COLO829 (cell line): Measurements from ENCODE around the gene N4BP2L1.
A peak's percentile ranks its signal among the peaks of the same experiment; 100 is the strongest.

ENCODE experiments used
- DNase-seq: peaks from one replicate; pipeline ENCODE4 v3.0.0; 2012; ENCODE audit warnings: low spot score

N4BP2L1 gene

GRCh38 chr13:32431361-32431760 lies 3.4 kb upstream of the N4BP2L1 start:
- no peak for DNase-seq

- DNase-seq, result no peak
These were observed 2.3 kb upstream of the N4BP2L1 start for GRCh38 chr13:32430018-32430747.

GRCh38 chr13:32429433-32429909 lies 1.5 kb upstream of the N4BP2L1 start:
- DNase-seq, result no peak

- no peak for DNase-seq
These were observed 877 bp upstream of the N4BP2L1 start for GRCh38 chr13:32428581-32429432.

- DNase-seq, result no peak
These were observed 709 bp downstream of the N4BP2L1 start for GRCh38 chr13:32426990-32427851.

- DNase-seq, result no peak
These were observed 1.5 kb downstream of the N4BP2L1 start for GRCh38 chr13:32426191-32426989.

- DNase-seq, result no peak
These were observed 2.8 kb downstream of the N4BP2L1 start for GRCh38 chr13:32425158-32425557.

- no peak for DNase-seq
These were observed 4.3 kb downstream of the N4BP2L1 start for GRCh38 chr13:32423592-32423991.

GRCh38 chr13:32419862-32420261 lies 8.1 kb downstream of the N4BP2L1 start:
- no peak for DNase-seq

- no peak for DNase-seq
These were observed 9.9 kb downstream of the N4BP2L1 start for GRCh38 chr13:32417995-32418394.

GRCh38 chr13:32415019-32415418 lies 12.9 kb downstream of the N4BP2L1 start:
- no peak for DNase-seq

- DNase-seq, result no peak
These were observed 13.3 kb downstream of the N4BP2L1 start for GRCh38 chr13:32414580-32414979.

- DNase-seq, result no peak
These were observed 14.6 kb downstream of the N4BP2L1 start for GRCh38 chr13:32413284-32413683.

GRCh38 chr13:32409561-32410421 lies 18.1 kb downstream of the N4BP2L1 start:
- DNase-seq, result no peak

- DNase-seq, result no peak
These were observed 19.0 kb downstream of the N4BP2L1 start for GRCh38 chr13:32409001-32409313.

- no peak for DNase-seq
These were observed 19.5 kb downstream of the N4BP2L1 start for GRCh38 chr13:32408296-32409000.

- no peak for DNase-seq
These were observed 20.1 kb downstream of the N4BP2L1 start for GRCh38 chr13:32407854-32408253.

GRCh38 chr13:32403108-32403507 lies 24.8 kb downstream of the N4BP2L1 start:
- peak; percentile 45 for DNase-seq

GRCh38 chr13:32391101-32391619 lies 36.8 kb downstream of the N4BP2L1 start:
- no peak for DNase-seq

- no peak for DNase-seq
These were observed 37.4 kb downstream of the N4BP2L1 start for GRCh38 chr13:32390484-32390883.
